ENCODE measurements around the gene KCNIP4. TPM values are rescaled to one million over a fixed set of nuclear protein-coding genes. Genes with fewer than 3 reads are reported as not detected.

The KCNIP4 gene
- total RNA-seq, 1 experiment from 2014 or later: not detected

DNA sequence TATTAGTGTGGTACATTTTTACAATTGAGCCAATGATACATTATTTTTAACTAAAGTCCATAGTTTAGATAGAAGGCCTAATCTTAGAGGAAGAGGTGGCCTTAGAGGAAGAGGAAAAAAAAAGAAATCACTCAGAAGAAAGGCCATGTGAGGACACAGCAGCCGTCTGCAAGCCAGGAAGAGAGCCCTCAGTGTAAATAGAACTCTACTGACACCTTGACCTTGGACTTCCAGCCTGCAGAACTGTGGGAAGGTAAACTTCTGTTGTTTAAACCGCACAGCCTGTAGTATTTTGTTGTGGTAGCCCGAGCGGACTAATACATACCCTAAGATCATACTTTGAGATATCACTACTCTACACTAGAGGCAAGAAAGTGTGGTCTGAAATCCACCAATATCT, 5.1 kb upstream of the KCNIP4 start:
- H3K9me2 ChIP-seq (ENCODE audit: insufficient read depth): no peaks in the 10 kb centered on the region
- no peaks in the 10 kb centered on the region for H3K27me3 ChIP-seq (ENCODE audit: insufficient read depth, low read depth)
- no peak overlapping the region for H2AFZ ChIP-seq
- H3K4me3 ChIP-seq: no peak overlapping the region
- no peaks in the 10 kb centered on the region for H3K9me3 ChIP-seq (ENCODE audit: insufficient read depth, low read depth)
- no peaks in the 10 kb centered on the region for H3K36me3 ChIP-seq (ENCODE audit: low read depth)
- POLR2A ChIA-PET (ENCODE audit: unreplicated experiment): no interaction called here
- H3K4me2 ChIP-seq: no peak overlapping the region
- no peak overlapping the region for H3K27ac ChIP-seq
- no TSS peak for BruUV-seq (replicated peaks)
- no peak for TF ChIP-seq EZH2 (IDR thresholded peaks at IDR 0.05; ENCODE audit: low read depth)
- TF ChIP-seq, protein P1, sequence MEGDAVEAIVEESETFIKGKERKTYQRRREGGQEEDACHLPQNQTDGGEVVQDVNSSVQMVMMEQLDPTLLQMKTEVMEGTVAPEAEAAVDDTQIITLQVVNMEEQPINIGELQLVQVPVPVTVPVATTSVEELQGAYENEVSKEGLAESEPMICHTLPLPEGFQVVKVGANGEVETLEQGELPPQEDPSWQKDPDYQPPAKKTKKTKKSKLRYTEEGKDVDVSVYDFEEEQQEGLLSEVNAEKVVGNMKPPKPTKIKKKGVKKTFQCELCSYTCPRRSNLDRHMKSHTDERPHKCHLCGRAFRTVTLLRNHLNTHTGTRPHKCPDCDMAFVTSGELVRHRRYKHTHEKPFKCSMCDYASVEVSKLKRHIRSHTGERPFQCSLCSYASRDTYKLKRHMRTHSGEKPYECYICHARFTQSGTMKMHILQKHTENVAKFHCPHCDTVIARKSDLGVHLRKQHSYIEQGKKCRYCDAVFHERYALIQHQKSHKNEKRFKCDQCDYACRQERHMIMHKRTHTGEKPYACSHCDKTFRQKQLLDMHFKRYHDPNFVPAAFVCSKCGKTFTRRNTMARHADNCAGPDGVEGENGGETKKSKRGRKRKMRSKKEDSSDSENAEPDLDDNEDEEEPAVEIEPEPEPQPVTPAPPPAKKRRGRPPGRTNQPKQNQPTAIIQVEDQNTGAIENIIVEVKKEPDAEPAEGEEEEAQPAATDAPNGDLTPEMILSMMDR (conservative IDR thresholded peaks at IDR 0.05): no peak
- CTCF ChIA-PET: no interaction called here
- no peaks in the 10 kb centered on the region for H3K4me1 ChIP-seq (replicated peaks; ENCODE audit: insufficient read depth)
- H3K79me2 ChIP-seq (ENCODE audit: low read depth): no peaks in the 10 kb centered on the region
- intact Hi-C loops (cut with micrococcal nuclease; ENCODE audit: unreplicated experiment): no loop called here
- no peaks in the 10 kb centered on the region for H4K20me1 ChIP-seq (ENCODE audit: insufficient read depth)
- no peaks in the 10 kb centered on the region for H3F3A ChIP-seq (ENCODE audit: insufficient read depth, low read depth)
- DNase-seq: no peak

DNA sequence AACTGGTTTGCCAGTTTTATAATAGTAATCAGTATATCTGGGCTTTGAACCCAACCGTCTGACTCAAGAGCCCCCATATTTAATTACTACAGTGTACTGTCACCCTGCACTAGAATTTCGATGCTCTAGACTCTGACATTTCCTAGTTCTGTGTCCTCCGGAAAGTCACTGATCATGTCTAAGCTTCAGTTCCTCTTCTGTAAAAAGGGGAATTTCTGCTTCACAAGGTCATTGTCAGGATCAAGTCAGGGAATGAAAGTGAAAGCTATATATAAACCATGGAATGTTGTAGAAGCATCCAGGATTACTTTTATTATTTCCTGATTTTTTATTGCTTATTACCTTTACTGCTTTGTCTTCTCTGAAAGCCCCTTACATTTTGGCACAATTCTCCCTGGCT, 4.0 kb upstream of the KCNIP4 start:
- Histone ChIP-seq H3K27me3 (ENCODE audit: insufficient read depth, low read depth) (no peaks in the 10 kb centered on the region), H4K20me1 (ENCODE audit: insufficient read depth) (no peaks in the 10 kb centered on the region), H3K36me3 (ENCODE audit: low read depth) (no peaks in the 10 kb centered on the region), H3K4me2 (no peak overlapping the region), H3K9me3 (ENCODE audit: insufficient read depth, low read depth) (no peaks in the 10 kb centered on the region), H3K27ac (no peak overlapping the region), H3K4me1 (replicated peaks; ENCODE audit: insufficient read depth) (no peaks in the 10 kb centered on the region), H3K9me2 (ENCODE audit: insufficient read depth) (no peaks in the 10 kb centered on the region), H3K4me3 (no peak overlapping the region), H3K79me2 (ENCODE audit: low read depth) (no peaks in the 10 kb centered on the region), H3F3A (ENCODE audit: insufficient read depth, low read depth) (no peaks in the 10 kb centered on the region), H2AFZ (no peak overlapping the region)
- ChIA-PET POLR2A (ENCODE audit: unreplicated experiment) (no interaction called here), CTCF (no interaction called here)
- BruUV-seq (replicated peaks): no TSS peak
- intact Hi-C loops (cut with micrococcal nuclease; ENCODE audit: unreplicated experiment): no loop called here
- no peak for DNase-seq
- TF ChIP-seq EZH2 (IDR thresholded peaks at IDR 0.05; ENCODE audit: low read depth): no peak
- TF ChIP-seq, protein P1 (conservative IDR thresholded peaks at IDR 0.05): no peak

DNA sequence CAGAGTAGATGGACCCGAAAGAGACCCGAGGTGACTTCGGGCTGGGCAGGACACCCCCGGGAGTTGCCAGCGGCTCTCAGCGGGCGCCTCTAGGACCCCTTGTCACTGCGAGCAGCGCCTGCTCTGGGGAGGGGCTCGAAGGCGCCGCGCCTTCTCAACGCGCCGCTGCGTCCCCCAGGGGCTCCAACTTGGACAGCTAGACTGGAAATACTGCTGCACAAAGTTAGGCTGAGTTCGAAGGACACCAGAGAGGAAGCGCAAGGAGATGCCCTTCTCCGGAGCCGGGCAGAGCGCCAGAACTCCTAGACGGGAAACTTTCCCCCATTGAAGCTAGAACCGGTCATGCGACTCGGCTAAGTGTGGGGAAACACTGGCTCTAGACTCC, 493 bp upstream of the KCNIP4 start:
- BruUV-seq (replicated peaks): no TSS peak
- no peak overlapping the region for H3K4me3 ChIP-seq
- H3K79me2 ChIP-seq (ENCODE audit: low read depth): no peaks in the 10 kb centered on the region

More for the DNA sequence above, 493 bp upstream of the KCNIP4 start:
- TF ChIP-seq EZH2 (IDR thresholded peaks at IDR 0.05; ENCODE audit: low read depth): no peak
- TF ChIP-seq, protein P1 (conservative IDR thresholded peaks at IDR 0.05): no peak
- no peaks in the 10 kb centered on the region for H3K9me2 ChIP-seq (ENCODE audit: insufficient read depth)
- peak in 1 of 2 experiments; percentile 6 for DNase-seq
- H3K36me3 ChIP-seq (ENCODE audit: low read depth): no peaks in the 10 kb centered on the region
- CTCF ChIA-PET: interaction anchor here (0.7 kb wide), 1 partner anchor 70 kb away, joined by 4 read pairs; no protein-coding TSS in a partner anchor
- POLR2A ChIA-PET (ENCODE audit: unreplicated experiment): no interaction called here
- H3K9me3 ChIP-seq (ENCODE audit: insufficient read depth, low read depth): no peaks in the 10 kb centered on the region
- H3F3A ChIP-seq (ENCODE audit: insufficient read depth, low read depth): no peaks in the 10 kb centered on the region
- no peaks in the 10 kb centered on the region for H4K20me1 ChIP-seq (ENCODE audit: insufficient read depth)
- H3K4me1 ChIP-seq (replicated peaks; ENCODE audit: insufficient read depth): no peaks in the 10 kb centered on the region
- H2AFZ ChIP-seq: no peak overlapping the region
- no peaks in the 10 kb centered on the region for H3K27me3 ChIP-seq (ENCODE audit: insufficient read depth, low read depth)
- H3K4me2 ChIP-seq: no peak overlapping the region
- no peak overlapping the region for H3K27ac ChIP-seq
- intact Hi-C loops (cut with micrococcal nuclease; ENCODE audit: unreplicated experiment): no loop called here
